GM18502 (cell line): ENCODE data around the gene HCN1.

ENCODE experiments used
- ATAC-seq: cut with Tn5 transposase; IDR thresholded peaks from one replicate; pipeline ENCODE4 v1.9.1; 2021; ENCODE audit warnings: mild to moderate bottlenecking; ENCODE audit not compliant: unreplicated experiment, poor library complexity

The HCN1 gene

DNA sequence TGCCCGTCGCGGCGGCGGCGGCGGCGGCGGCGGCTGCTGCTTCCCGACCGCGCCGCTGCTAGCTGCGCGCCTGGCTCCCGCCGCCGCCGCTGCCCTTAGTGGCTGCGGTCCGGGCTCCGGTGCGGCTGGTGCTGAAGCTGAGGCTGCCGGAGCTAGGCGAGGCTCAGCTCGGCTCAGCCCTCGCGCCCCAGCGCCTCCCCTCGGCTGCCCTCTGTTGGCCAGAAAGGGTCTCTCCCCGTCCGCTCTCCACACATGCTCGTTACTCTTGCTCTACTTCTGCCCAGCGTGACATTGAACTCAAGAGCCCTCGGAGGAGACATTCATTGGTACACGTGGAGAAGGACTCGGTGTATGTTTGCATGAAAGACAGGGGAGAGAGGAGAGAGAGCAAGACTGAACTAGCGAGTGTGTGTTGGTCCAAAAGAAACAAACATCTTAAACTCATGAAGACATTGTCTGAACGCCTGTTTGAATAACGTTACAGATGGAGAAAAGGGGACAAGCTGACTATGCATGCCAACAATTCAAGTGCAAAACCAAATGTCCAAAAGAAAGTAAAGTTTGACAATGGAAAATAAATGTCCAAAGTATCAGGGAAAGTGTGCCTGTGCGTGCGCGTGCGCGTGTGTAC, at the start of gene HCN1:
Gene HCN1, minus strand, starts transcription at position 175 of the 631 bp plus-strand sequence.
- ATAC-seq: peak; percentile 97

DNA sequence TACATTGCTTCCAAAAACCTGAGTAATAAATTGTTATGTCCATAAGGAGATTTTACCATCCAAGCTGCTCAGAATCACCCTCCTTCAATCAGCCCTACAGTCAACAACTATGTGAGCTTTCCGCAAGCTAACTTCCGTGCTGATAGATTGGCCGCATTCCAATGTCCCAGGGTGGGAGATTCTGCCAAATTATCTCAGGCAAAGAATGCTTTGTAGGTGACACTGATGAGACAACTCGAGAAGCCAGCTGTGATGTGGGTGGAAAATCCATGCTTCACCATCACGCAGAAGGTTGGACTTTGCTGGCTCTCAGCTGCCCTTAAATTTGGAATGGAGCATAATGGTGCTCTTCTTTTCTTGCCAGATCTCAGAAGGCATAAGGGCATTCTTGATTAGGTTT, 44.9 kb upstream of the HCN1 start:
- ATAC-seq: no peak

DNA sequence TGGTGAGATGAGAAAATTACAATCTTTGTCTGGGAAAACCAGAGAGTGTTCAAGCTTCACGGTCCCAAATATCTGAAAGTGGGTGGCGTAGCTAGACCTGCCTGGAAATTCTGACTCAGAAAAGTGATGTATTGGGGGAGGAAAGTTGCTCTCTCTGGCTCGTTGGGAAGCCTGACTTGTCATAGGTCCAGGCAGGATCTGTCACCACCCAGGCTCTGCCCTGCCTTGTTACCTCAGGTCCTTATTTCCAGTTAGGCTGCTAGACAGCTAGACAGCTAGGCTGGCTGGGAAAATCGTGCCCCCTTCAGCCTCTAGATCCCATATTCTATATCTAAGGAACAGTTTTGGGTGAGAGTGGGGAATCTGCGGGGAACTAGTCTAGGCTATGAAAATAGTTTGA, 41.0 kb upstream of the HCN1 start:
- no peak for ATAC-seq

DNA sequence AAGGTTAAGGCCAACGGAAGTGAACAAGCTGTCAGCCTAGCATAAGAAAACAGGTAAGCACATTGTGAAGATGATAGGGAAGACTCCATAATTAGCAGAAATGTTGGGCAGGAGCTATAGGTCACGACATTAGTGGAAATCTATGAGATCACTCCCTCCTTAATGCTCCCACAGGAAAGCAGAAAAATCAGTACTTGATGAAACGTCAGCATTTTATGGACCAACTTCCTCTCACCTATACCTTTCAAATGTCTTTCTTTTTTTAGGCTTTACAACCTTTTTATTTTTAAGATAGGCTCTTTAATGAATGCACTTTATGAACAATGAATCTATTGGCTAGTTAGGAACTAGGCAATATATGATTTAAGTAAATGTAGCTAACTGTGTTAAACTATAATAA, 29.4 kb upstream of the HCN1 start:
- ATAC-seq: no peak

DNA sequence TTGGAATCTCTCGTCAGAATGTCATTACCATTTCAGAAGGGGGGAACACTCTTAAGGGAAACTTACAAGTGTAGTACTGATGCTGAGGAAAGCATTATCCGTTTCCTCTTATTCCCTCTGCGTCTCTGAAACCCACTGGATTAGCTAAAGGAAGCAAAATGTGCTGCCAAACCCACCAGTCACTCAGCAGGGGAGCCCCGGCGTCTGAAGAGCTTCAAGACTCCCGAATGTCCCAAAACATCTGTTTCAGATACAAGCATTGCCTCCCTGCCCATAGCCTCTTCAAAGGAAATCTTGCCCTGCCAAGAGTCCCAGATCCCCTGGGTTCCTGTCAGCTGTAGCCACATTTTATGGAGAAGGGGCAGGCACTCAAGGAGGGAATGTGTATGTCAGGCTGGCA, 1.0 kb upstream of the HCN1 start:
- ATAC-seq: no peak

DNA sequence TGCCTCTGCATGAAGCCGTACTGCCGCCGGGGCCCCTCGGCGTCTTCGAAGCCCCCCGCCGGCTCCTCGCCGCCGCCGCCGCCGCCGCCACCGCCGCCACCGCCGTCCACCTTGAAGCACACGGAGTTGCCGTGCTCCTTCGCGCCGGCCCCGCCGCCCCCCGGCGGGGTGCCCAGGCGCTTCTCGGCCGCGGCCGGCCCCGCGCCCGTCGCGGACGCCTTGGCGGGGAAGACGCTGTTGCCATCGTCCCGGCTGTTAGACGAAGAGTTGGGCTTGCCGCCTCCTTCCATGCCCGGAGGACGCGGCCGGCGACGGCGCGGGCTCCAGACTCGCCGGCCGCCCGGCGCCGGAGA, 400 bp downstream of the HCN1 start:
- no peak for ATAC-seq

DNA sequence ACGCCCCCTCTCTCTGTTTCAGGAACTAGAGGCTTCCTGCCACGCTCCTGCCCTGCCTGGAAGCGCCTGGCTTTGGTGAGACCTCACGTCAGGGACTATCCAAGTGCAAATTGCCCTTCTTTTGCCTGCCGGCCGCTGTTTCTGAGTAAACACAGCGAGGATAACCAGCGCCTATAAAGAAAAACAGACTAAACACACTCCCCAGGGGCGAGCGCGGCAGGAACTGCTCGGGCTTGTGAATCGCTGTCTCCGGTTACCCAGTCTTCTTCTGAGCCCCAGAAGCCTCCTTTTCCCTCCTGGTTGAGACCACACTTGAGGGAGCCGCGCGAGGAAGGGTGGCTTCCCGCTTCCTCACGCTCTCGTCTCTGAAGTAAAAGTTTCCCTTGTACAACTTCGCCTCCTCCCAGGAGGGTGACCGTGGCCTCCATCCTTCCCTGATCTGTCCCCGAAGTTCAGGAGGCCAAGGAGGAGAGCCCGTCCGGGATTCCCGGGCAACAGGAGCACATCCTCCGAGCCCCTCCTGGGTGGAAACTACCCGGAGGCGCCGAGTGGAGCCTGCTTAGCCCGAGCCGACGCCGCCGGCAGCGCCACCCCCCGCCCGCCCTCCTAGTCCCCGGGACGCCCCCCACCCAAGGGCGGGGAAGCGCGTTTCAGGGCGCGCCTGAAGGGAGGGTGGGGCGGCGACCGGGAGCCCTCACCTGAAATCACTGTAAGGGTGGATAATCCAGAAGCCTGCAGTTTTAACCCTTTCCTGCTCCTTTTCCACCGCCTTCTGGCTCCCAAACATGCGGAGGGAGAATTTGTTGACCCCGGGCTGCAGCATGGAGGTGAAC, 993 bp downstream of the HCN1 start:
- ATAC-seq: no peak

DNA sequence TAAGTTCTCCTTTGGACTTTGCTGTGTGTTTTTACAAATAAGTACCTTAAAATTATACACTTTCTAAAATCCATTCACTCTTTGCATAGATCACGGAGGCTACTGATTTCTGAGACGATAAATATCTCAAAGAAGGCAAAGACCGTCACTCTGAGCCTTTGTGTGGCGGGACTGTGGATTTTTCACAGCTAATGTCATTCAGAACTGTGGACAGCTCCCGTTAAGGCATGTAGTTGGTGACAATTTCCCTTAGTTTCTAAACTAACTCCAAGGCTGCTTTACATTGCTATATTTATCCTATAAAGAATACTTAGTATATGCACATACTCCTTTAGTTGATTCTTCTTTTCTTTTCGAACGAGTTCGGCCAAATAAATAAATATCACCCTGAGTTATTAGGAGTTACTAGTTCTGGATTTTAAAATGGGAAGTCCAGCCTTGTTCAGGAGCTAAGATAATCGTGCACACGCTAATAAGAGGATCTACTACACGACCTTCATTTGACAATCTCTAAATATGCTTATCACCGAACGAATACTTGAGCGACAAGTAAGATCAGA, 1.8 kb downstream of the HCN1 start:
- no peak for ATAC-seq

DNA sequence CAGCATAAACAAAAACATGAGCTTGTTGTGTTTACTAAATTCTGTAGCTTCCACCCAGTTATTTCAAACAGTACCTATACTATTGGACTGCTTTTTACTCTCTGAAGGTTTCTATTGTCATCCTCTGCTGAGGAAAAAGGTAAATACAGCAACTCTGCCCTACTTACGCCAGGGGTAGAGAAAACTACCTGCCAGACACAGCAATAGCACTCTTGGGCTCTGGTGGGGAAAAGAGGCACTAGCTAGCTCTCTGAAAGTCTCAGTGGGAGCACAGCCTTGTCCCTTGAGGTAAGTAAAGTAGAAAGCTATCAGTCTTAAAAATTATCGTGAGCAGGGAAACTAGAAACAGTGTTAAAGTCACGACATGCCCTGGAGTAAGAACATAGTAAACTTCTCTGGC, 3.7 kb downstream of the HCN1 start:
- ATAC-seq: no peak

DNA sequence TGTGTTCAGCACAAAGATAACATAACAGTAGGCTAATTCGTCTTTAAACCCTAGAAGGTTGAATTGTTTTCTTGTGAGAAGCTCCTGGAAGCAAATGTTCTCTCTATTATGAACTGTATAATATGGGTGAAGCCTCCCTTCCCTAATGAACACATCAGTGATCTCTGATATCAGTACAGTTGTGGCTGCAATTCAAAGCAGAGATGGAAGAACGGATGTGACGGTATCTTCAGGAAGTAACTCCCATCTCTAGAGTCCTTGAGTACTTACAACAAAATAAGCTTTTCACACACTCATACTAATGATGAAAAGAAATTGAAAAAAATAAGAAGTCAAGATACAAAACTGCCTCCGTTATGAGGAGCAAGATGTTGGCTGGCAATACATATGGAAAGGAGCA, 4.5 kb downstream of the HCN1 start:
- no peak for ATAC-seq

DNA sequence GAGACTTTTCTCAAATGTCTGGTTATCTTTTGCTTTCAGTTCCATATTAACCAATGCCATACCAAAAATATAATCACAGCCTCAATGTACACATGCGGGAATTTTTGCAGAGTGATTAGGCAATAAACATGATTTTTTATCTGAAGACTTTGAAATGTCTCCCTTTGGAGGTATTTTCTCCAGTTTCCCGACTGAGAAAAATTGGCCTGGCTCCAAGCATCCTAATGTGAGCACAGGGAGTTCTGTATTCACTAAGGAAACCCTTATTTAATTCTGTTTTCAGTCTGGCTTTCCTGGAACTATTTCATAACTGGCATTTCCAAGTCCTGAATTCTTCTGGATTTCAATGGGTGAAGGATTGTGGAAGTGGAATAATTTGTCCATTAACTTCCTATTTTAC, 8.5 kb downstream of the HCN1 start:
- no peak for ATAC-seq

DNA sequence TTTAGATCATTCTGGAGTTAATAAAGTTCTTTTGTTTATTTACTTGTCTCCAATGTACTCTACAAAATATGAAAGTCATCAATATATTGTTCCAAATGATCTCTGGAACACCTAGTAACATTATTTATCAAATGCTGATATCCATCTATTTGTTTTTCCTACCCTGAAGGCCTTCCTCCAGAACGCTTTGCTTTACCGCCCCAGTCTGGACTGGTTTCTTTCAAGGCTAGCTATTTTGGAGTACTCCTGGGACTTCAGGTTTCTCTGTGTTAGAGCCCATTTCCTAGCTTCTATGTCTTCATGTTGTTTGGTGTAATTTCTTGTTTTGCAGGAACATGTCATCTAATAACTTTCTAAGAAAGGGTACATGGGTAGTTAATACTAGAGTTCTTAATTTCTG, 9.6 kb downstream of the HCN1 start:
- no peak for ATAC-seq

DNA sequence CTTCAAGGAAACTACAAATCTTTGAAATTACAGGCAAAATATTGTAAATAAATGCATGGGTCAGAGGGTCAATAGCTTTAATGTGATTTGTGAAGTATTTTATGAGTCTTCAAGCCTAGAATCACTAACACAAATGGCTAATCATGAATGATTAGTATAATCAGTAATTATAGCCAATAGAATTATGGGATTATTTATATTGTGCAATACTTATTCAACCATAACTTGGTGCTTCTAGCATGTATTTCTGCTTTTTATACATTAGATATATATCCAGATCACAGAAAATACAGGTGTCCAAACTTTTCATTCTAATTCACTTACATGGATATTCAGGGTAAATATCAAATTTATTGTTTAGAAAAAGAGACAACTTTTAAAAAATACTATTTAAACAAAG, 12.1 kb downstream of the HCN1 start:
- no peak for ATAC-seq

DNA sequence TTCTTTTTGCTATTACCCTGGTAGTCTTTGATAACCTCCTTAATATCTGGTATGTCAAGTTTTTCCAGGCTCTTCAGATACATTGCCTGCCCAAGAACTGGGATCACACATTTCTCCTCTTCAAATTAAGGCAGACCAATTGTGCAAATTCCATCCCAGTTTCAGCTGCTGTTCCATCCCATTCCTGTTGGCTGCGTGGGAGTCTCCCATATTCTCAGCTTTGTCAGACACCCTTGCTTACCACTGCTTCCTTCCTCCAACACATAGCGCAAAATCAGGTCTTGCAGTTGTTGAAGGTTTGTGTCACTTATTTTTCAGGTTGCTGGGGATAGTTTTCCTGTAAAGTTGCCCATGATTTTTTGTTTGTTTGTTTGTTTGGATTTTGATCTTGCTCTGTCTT, 15.2 kb downstream of the HCN1 start:
- ATAC-seq: no peak

DNA sequence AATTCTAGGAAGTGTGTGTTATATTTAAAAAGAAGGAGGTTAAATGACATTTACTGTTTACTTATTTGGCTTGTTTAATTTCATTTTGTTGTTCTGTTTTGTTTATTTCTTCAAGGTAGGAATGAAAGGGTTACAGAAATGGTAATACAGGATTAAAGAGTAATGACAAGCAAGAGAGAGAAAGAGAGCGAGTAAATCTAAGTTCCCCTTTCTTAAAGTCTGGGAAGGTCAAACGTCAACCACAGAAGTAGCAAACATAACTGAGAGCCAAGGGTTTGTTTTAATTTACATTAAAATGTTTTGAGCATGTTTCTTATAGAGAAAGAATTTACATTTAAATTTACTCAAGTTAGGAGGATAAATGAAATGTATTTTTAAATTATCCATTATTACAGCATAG, 18.7 kb downstream of the HCN1 start:
- ATAC-seq: no peak

DNA sequence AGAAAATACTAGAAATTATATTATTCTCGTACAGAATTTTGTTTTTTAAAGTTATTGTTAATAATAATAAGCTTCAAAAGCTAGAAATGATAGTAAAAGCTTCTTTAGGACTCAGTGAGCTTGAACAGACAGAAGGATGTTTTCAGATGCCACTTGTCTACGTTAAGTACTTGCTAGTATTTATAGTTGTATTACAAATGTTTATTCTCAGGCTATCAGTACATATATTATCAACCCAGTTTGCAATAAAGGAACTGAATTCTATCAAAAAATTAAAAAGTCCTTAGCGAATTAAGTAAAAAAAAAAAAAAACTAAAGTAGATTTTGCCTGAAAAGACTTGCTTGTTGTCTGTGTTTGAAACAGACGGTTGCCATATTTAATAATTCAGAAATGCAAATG, 23.9 kb downstream of the HCN1 start:
- ATAC-seq: no peak

DNA sequence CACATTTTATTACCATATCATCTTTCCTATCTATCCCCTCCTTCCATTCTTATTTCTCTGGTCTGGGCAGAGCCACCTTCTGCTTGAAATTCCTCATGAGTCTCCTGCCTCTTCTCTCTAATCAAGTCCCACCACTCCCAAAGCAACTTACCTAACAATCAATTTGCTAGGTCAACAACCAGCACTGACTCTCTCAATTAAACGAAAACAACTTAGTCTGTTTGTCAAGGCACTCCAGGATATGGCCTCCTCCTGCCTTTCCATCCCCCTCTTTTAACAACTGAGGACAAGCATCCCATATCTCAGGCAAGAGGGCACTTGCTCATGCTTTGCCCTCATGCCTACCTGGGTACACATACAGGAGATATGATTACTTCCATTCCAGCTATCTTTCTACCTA, 47.4 kb downstream of the HCN1 start:
- ATAC-seq: no peak

DNA sequence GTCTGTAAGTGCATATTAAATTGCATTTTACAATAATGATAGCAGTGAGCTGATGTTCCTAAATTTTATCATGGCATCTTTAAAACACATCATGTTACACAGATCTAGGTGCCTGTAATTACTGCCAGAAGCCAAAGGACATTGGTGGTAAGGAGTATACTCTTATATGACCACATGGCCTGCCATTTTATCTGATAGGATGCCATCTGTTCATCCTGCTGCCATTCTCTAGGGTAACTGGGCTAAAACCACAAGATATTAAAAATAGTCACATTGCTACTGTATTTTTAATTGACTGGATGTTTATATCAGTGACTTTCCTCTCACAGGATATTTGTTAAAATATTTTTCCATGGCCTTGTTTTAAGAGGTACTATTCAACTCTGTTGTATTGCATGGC, 53.1 kb downstream of the HCN1 start:
- no peak for ATAC-seq

DNA sequence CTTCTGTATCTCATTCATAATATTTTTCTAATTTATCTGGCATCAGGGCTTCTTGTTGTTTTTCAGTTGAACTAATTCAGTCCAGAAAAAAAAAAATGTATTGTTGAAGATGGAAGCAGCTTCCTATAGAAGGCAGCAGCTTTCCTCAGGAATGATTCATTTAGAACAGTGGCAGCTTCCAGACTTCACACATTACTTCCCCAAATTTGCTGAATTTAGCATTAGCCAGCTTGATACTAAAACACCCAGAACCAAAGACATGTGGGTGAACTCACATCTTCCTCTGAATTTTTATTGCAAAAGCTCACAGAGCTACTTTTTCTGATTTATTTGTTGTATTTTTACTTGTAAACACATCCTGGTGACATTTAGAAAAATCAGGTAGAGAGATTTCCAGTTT, 53.8 kb downstream of the HCN1 start:
- no peak for ATAC-seq

DNA sequence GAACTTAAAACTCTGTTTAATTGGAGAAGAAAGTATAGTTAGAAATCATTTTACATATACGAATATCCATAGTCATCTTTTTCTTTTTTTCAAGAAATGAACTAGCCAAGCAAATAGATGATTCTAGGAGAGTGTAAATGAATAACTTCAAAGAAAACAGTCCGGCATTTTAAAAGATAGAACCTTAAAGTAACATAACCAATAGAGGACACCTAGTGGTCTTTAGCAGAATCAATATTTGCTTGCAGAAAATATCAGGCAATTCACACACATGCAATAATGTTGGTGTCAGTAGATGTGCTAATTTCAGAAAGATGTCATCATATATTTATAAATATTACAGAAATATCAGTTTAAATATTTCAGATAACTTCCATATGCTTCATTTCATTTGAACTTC, 57.1 kb downstream of the HCN1 start:
- ATAC-seq: no peak

DNA sequence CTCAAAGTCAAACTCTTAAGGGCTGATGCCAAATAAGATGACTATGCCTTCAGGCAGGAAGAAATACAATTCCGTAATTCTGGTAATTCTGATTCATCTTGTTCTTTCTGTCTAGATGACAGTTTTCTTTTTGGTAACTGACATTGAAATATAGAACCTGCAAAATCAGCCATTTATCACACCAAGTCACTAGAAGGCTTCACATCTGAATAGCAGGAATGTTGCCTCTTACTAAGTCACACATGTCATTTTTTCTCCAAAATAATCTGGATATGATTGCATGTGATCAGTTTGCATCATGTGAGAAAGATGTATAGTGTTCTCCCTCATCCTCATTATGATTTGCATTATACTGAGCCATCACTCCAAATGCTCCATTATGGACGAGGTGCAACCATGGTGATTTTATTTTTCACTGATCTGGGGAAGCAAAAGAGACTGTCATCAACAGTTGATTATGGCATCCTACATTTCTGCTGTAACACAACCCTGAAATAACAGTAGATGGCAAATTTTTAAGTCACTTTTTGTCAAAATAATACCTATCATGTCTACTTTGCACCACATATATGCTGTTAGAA, 69.0 kb downstream of the HCN1 start:
- ATAC-seq: no peak

DNA sequence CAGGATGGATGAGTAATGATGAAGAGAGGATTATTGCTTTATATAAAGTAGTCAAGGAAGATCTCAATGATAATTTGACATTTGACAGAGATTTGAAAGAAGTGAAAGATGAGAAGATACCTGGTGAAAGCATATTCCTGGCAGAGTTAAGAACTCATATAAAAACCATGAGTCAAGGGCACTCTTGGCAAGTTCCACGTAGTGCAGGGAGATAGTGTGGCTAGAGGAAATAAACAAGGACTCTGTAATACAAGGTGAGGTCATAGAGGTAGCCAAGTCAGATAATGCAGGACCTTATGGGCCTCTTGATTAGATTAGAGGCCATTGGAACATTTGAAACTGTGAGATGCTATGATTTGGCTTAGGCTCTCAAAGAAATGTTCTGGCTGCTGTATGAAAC, 72.3 kb downstream of the HCN1 start:
- no peak for ATAC-seq
